GM18868 (cell line): ENCODE data around the gene SH2D3A.
"Not testable (repeated sequence)": the region's sequence is repeated elsewhere in the genome, so short reads cannot be mapped to it uniquely, and the experiment has no call there.

Experiments
- ATAC-seq: cut with Tn5 transposase; IDR thresholded peaks from one replicate; pipeline ENCODE4 v1.9.1; 2021; ENCODE audit warnings: mild to moderate bottlenecking, moderate library complexity; ENCODE audit not compliant: unreplicated experiment

SH2D3A gene

DNA sequence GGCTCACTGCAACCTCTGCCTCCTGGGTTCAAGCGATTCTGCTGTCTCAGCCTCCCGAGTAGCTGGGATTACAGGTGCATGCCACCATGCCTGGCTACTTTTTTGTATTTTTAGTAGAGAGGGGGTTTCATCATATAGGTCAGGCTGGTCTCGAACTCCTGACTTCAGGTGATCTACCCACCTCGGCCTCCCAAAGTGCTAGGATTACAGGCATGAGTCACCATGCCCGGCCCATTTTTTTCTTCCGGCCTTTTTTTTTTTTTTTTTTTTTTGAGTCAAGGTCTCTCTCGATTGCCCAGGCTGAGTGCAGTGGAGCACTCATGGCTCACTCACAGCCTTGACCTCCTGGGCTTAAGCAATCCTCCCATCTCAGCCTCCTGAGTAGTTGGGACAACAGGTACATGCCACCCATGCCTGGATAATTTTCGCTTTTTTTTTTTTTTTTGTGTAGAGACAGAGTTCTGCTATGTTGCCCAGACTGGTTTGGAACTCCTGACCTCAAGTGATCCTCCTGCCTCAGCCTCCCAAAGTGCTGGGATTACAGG lies 4.9 kb downstream of the SH2D3A start:
- not testable (repeated sequence) for ATAC-seq

GRCh38 chr19:6761053-6761676 lies 6.1 kb downstream of the SH2D3A start:
- ATAC-seq: no peak

GRCh38 chr19:6760606-6761005 lies 6.6 kb downstream of the SH2D3A start:
- ATAC-seq: no peak

GRCh38 chr19:6754653-6755463 lies 12.4 kb downstream of the SH2D3A start:
- ATAC-seq: no peak

DNA sequence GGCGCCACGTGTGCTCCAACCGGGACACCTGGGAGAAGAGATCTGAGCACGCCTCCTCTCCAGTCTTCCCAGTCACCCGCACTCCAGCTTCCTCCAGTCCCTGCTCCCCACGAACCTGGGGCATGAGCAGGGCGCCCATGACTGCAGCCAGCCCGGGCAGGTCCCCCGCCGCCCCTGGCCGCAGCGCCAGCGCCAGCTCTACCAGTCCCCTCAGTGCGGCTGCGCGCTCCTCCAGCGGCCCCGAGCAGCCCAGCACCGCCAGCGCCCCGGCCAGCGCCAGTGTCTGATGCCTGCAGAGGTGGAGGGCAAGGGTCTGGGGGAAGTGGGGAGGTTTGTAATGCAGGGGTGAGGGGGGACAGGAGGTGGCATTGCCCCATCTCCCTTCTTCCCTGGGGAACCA lies 13.1 kb downstream of the SH2D3A start:
- no peak for ATAC-seq

DNA sequence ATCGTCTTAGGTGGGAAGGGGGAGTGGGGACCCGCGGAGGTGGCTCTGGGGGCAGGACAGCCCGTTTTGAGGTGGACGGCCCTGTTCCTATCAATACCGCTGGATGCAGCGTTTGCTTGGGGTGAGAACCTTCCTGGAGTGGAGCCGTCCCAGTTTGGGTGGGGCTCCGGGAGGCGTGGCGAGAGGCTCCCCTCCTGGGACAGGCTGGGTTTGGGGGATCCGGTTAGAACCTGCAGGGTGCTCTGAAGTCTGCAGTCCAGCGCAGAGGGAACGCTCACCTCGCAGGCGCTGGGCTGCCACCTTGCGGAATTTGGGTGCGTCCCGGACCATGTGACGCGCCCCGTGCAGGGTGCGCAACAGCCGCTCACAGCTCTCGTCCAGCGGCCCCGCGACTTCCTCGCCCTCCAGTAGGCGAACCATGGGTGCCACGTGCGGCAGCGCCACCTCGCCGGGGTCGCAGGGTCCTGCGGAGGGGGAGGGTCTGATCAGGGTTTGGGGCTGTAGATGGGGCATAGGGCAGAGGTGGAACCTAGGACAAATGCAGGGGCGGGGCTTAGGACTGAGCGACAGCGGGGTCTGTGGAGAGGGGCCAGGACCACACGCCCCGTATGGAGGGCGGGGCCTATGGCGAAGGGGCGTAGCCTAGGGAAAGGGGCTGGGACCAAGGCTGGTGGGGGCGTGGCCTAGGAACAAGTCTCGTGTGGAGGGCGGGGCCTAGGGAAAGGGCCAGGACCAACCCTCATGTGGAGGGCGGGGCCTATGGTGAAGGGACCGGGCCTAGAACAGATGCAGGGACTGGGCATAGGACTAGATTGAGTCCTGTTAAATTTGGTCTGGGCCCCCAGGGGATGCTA lies 13.8 kb downstream of the SH2D3A start:
- ATAC-seq: peak; percentile 71

DNA sequence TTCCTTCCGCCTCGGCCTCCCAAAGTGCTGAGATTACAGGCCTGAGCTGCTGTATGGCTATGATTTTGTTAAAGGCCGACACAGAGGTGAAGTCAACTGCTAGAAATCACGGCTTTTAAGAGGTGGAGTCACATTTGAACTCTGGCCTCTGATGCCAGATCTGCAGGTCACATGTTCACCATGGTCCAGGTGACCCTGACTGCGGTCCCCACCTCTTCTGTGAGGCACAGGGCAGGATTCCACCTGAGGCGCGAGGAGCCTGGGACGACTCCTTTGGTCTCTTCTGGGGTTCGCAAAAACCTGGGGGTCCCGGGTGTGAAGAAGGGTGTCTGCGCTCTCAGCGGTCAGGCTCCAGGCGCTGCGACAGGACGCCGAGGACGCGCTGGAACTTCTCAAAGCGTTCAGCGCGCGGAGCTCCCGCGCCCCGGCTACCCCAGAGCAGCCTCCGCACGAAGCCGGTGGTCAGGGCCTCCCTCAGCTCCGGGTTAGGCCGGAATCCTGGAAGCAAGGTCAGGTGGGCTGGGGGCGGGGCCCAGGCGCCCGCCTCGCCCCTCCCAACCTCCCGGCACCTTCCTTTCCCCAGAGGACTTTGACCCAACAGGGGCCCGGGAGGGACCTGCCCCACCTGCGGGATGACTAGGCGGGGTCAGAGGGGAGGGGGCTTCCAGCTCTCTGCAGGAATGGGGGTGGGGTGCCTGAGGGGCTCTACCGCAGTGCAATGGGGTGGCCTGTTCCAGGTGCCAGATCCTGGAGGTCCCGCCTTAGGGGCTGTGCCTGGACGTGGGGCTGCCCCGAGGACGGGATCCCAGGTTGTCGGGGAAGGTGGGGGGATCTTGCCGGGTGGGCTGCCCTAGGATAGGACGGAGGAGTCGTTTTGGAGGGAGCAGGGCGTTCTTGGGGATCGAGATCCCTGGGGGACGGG lies 14.7 kb downstream of the SH2D3A start:
- ATAC-seq: no peak

DNA sequence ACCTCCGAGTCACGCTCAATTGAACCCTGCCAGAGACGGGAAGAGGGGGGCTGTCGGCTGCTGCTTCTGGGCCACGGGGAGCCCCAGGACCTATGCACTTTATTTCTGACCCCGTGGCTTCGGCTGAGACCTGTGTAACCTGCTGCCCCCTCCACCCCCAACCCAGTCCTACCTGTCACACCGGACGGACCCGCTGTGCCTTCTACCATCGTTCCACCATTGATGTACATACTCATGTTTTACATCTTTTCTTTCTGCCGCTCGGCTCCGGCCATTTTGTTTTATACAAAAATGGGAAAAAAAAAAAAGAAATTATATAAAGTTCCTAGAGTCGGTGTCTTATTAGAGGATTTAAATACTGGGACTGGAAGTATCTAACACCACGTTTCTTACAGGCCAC lies 16.0 kb downstream of the SH2D3A start:
- ATAC-seq: no peak

- no peak for ATAC-seq
Measured at GRCh38 chr19:6750062-6750461, 17.2 kb downstream of the SH2D3A start.

DNA sequence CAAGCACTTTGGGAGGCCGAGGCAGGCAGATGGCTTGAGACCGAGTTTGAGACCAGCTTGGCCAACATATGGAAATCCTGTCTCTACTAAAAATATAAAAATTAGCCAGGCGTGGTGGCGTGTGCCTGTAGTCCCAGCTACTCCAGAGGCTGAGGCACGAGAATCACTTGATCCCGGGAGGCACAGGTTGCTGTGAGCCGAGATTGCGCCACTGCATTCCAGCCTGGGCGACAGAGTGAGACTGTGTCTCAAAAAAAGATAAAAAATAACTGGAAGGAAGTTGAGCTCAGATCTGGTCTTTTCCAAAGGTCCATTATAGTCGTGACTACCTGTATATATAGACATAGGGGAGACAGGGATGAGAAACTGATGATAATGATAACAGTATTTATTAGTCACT lies 18.7 kb downstream of the SH2D3A start:
- ATAC-seq: not testable (repeated sequence)

DNA sequence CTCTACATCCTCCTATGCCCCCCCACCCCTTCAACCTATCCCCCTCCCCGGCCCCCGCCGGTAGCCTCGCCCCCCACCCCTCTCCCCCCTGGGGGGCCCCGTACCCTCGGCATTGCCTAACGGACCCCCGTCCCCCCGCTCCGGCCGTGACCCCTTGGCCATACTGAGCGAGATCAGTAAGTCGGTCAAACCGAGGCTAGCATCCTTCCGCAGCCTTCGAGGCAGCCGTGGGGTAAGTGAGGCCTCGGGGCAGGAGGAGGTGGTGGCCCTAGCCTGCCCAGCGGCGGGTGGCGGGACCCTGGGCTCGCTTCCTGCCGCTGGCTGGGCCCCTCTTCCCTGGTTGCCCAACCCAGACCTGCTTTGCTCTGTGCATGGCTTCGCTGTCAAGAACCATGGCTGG lies 21.3 kb downstream of the SH2D3A start:
- ATAC-seq: no peak

DNA sequence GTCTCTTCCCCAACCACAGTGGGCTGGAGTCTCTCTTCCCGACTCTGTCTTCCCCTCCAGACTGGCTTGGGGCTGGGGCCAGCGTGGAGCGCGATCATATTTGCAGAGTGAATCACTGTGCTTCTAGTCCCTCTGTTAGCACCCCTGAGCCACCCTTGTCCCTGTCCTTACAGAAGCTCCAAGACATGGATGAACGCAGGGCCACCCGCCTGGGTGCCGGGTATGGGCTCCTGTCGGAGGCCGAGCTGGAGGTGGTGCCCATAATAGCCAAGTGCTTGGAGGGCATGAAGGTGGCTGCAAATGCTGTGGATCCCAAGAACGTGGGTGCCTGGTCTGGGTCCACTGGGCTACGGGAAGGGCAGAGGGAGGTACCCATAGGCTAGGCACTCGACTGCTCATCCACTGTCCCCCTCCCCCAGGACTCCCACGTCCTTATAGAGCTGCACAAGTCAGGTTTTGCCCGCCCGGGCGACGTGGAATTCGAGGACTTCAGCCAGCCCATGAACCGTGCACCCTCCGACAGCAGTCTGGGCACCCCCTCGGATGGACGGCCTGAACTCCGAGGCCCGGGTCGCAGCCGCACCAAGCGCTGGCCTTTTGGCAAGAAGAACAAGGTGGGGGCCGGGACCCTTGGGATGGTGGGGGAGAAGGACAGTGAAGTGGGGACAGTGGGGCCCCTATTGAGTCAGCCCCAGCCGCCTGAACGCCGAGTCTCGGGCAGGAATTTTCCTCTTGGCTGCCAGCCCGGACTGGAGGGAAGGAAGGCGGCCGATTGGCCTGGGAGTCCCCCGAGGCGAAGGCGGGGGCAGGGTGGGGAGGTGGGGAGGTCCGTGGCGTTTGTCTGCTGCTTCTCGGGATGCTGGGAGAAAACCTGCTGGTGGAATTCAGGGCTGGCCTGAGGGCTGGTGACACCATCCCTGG lies 22.6 kb downstream of the SH2D3A start:
- no peak for ATAC-seq

GRCh38 chr19:6743714-6744380 lies 23.4 kb downstream of the SH2D3A start:
- no peak for ATAC-seq

DNA sequence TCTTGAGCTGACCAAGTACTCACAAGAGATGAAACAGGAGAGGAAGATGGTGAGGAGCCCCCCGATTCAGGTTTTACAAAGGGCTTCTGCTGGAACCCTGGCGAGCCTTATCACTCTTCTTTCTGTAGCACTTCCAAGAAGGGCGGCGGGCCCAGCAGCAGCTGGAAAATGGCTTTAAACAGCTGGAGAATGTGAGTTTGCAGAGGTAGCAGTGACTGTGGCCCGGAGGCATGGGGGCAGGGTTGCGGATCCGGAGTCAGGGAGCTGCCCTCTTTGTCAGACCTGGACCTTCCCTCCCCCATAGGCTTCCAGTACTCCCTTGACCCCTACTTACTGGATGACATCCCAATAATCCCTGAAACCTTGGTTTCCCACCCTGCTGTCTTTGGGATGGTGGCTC lies 24.2 kb downstream of the SH2D3A start:
- no peak for ATAC-seq

- no peak for ATAC-seq
Measured at GRCh38 chr19:6740589-6741343, 26.5 kb downstream of the SH2D3A start.

- no peak for ATAC-seq
Measured at GRCh38 chr19:6739883-6740588, 27.2 kb downstream of the SH2D3A start.

DNA sequence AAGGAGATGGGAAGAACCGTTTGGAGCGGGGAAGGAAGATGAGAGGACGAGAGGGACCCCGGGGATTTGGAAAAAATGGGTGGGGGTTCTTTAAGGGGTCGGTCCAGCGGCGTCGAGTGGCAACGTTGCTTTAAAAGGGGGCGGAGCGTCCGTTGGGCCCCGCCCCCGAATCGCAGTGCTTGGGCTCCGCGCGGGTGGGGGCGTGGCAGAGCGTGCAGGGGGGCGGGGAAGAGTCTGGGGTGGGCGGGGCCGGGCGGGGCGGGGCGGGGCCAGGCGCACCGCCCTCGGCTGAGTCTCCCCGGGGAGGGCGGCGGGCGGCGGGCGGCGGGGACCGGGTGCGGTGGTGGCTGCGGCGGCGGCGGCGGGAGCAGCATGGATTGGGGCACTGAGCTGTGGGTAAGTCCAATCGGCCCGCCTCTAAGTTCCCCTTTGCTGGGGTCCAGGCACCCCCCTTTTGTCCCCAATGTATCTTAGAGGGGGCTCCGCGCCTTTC lies 27.8 kb downstream of the SH2D3A start, which contains the start of gene TRIP10:
TSS of gene TRIP10 (plus strand) at position 291 of the 493 bp plus-strand sequence. CDS start at position 373, 82 bp downstream.
- no peak for ATAC-seq
